H9 (cell line): ENCODE data around the gene ARID1B. TPM values are rescaled to one million over a fixed set of nuclear protein-coding genes. Genes with fewer than 3 reads are reported as not detected.

Source experiments
- DNase-seq: peaks from one replicate; pipeline ENCODE4 v3.0.0-alpha.2; 2017
- H2AFZ ChIP-seq: one replicate; pipeline ENCODE4 v1.6.1; 2013; ENCODE audit warnings: mild to moderate bottlenecking, low read length, control low read depth, moderate library complexity
- H2AK5ac ChIP-seq: 2 replicates; pipeline ENCODE4 v1.6.1; 2013; ENCODE audit warnings: low read length, control low read depth, mixed read lengths; ENCODE audit not compliant: insufficient read length
- H2BK120ac ChIP-seq: one replicate; pipeline ENCODE4 v1.6.1; 2013; ENCODE audit warnings: low read depth, mild to moderate bottlenecking, low read length, control low read depth, inconsistent platforms; ENCODE audit not compliant: poor library complexity, severe bottlenecking
- H2BK12ac ChIP-seq: 2 replicates; pipeline ENCODE4 v1.6.1; 2013; ENCODE audit warnings: low read length, control low read depth, mixed read lengths, low read depth; ENCODE audit not compliant: insufficient read length
- H2BK15ac ChIP-seq: 2 replicates; pipeline ENCODE4 v1.6.1; 2013; ENCODE audit warnings: low read depth, low read length, control low read depth
- H2BK20ac ChIP-seq: one replicate; pipeline ENCODE4 v1.6.1; 2013; ENCODE audit warnings: low read depth, mild to moderate bottlenecking, low read length, control low read depth, inconsistent platforms; ENCODE audit not compliant: poor library complexity, severe bottlenecking
- H2BK5ac ChIP-seq: 2 replicates; pipeline ENCODE4 v1.6.1; 2013; ENCODE audit warnings: low read length, control low read depth, mixed read lengths; ENCODE audit not compliant: insufficient read length
- H3K14ac ChIP-seq: 2 replicates; pipeline ENCODE4 v1.6.1; 2013; ENCODE audit warnings: low read length, control low read depth; ENCODE audit not compliant: insufficient read depth
- H3K18ac ChIP-seq: 2 replicates; pipeline ENCODE4 v1.6.1; 2013; ENCODE audit warnings: low read depth, mild to moderate bottlenecking, mixed read lengths, low read length, control low read depth; ENCODE audit not compliant: insufficient read length
- H3K23ac ChIP-seq: 2 replicates; pipeline ENCODE4 v1.6.1; 2013; ENCODE audit warnings: low read length, control low read depth, mixed read lengths, low read depth; ENCODE audit not compliant: insufficient read length
- H3K23me2 ChIP-seq: 2 replicates; pipeline ENCODE4 v1.6.1; 2013; ENCODE audit warnings: low read depth, mild to moderate bottlenecking, mixed read lengths, low read length, control low read depth; ENCODE audit not compliant: insufficient read length, poor library complexity, severe bottlenecking
- H3K27ac ChIP-seq: 2 replicates; pipeline ENCODE4 v1.5.1; 2013; ENCODE audit warnings: low read length, control low read depth, mixed read lengths, low read depth; ENCODE audit not compliant: insufficient read length
- H3K27me3 ChIP-seq: 2 replicates; pipeline ENCODE4 v1.6.1; 2013; ENCODE audit warnings: low read length, control low read depth, inconsistent platforms; ENCODE audit not compliant: insufficient read depth
- H3K4ac ChIP-seq: 2 replicates; pipeline ENCODE4 v1.6.1; 2013; ENCODE audit warnings: low read depth, mild to moderate bottlenecking, control low read depth, inconsistent platforms, low read length, moderate library complexity
- H3K4me1 ChIP-seq: 2 replicates; pipeline ENCODE4 v1.6.1; 2013; ENCODE audit warnings: low read length, control low read depth, inconsistent platforms; ENCODE audit not compliant: insufficient read depth
- H3K4me2 ChIP-seq: 2 replicates; pipeline ENCODE4 v1.6.1; 2013; ENCODE audit warnings: low read length, control low read depth, mixed read lengths; ENCODE audit not compliant: insufficient read length, insufficient read depth
- H3K56ac ChIP-seq: 2 replicates; pipeline ENCODE4 v1.6.1; 2013; ENCODE audit warnings: low read depth, mild to moderate bottlenecking, mixed read lengths, low read length, control low read depth; ENCODE audit not compliant: insufficient read length
- H3K79me1 ChIP-seq: 2 replicates; pipeline ENCODE4 v1.6.1; 2013; ENCODE audit warnings: low read depth, mild to moderate bottlenecking, moderate library complexity, low read length, control low read depth, inconsistent platforms; ENCODE audit not compliant: insufficient read depth, poor library complexity, severe bottlenecking
- H3K79me2 ChIP-seq: 2 replicates; pipeline ENCODE4 v1.6.1; 2013; ENCODE audit warnings: low read length, control low read depth, inconsistent platforms; ENCODE audit not compliant: insufficient read depth
- H3K9ac ChIP-seq: 2 replicates; pipeline ENCODE4 v1.6.1; 2013; ENCODE audit warnings: low read length, control low read depth, mixed read lengths; ENCODE audit not compliant: insufficient read length; ENCODE audit errors: extremely low read depth
- H3K9me3 ChIP-seq: one replicate; pipeline ENCODE4 v1.6.1; 2013; ENCODE audit warnings: low read depth, low read length, inconsistent platforms; ENCODE audit not compliant: control insufficient read depth
- H3T11ph ChIP-seq: one replicate; pipeline ENCODE4 v1.6.1; 2013; ENCODE audit warnings: mild to moderate bottlenecking, low read length, control low read depth, inconsistent platforms
- H4K20me1 ChIP-seq: one replicate; pipeline ENCODE4 v1.6.1; 2013; ENCODE audit not compliant: control insufficient read depth, insufficient read length, insufficient read depth
- H4K5ac ChIP-seq: 2 replicates; pipeline ENCODE4 v1.6.1; 2013; ENCODE audit warnings: low read depth, mild to moderate bottlenecking, mixed read lengths, low read length, control low read depth; ENCODE audit not compliant: insufficient read length
- H4K8ac ChIP-seq: replicated peaks from 2 replicates; pipeline ENCODE4 v1.6.1; 2013; ENCODE audit warnings: low read length, control low read depth, mixed read lengths, low read depth; ENCODE audit not compliant: insufficient read length
- H4K91ac ChIP-seq: 2 replicates; pipeline ENCODE4 v1.6.1; 2013; ENCODE audit warnings: low read depth, mild to moderate bottlenecking, moderate library complexity, mixed read lengths, low read length, control low read depth; ENCODE audit not compliant: insufficient read length
- H3K27ac Mint-ChIP-seq, 3 experiments: 2 replicates in 2 of 3; 3 replicates in 1 of 3; pipeline ENCODE4 v1.8.0; 2020 to 2021; ENCODE audit warnings: mixed read lengths in 3 of 3, mild to moderate bottlenecking in 1 of 3, moderate library complexity in 1 of 3
- H3K27me3 Mint-ChIP-seq: 2 replicates; pipeline ENCODE4 v1.8.0; 2021; ENCODE audit warnings: low read depth, mild to moderate bottlenecking, moderate library complexity, mixed read lengths
- H3K36me3 Mint-ChIP-seq, 3 experiments: 2 replicates in 2 of 3; 3 replicates in 1 of 3; pipeline ENCODE4 v1.8.0; 2020 to 2021; ENCODE audit warnings: low read depth in 3 of 3, mixed read lengths in 3 of 3; ENCODE audit not compliant: insufficient read depth in 1 of 3
- H3K4me1 Mint-ChIP-seq, 2 experiments: 2 replicates each; pipeline ENCODE4 v1.8.0; 2020; ENCODE audit warnings: mixed read lengths in 2 of 2
- H3K4me3 Mint-ChIP-seq, 2 experiments: 2 replicates in 1 of 2; 3 replicates in 1 of 2; pipeline ENCODE4 v1.8.0; 2020 to 2021; ENCODE audit warnings: mild to moderate bottlenecking in 2 of 2, mixed read lengths in 2 of 2, moderate library complexity in 1 of 2
- H3K9me3 Mint-ChIP-seq, 2 experiments: 2 replicates in 1 of 2; 3 replicates in 1 of 2; pipeline ENCODE4 v1.8.0; 2020; ENCODE audit warnings: mild to moderate bottlenecking in 2 of 2, mixed read lengths in 2 of 2, moderate library complexity in 1 of 2
- CTCF ChIP-seq: fragments of 200-600 bp; sonication (generic); conservative IDR thresholded peaks from 3 replicates; pipeline ENCODE4 v1.8.0; 2021; ENCODE audit warnings: antibody characterized with exemption, mild to moderate bottlenecking
- WGBS: extraction: QIAGEN DNeasy Blood & Tissue Kit; methylation state at CpG from one replicate; pipeline ENCODE4 v1.1.7; 2013; ENCODE audit warnings: missing lambda C conversion rate, low lambda C conversion rate, mixed read lengths; ENCODE audit not compliant: insufficient read length; ENCODE audit errors: extremely low coverage; 5-methylcytosine and 5-hydroxymethylcytosine counted together
- total RNA-seq: library from RNA; stranded (reverse); gene quantifications from 2 replicates; pipeline ENCODE4 v1.2.1, GENCODE V29; 2021

ARID1B gene
- total RNA-seq, 1 experiment from 2014 or later, result 88.2 TPM

GRCh38 chr6:157079771-157080170 is 302.6 kb downstream of the ARID1B start:
- no peak overlapping the region for H4K91ac ChIP-seq
- no peak overlapping the region for H3K4me3 Mint-ChIP-seq
- H3K9me3 Mint-ChIP-seq, result no peaks in the 10 kb centered on the region
- H3K4me1 Mint-ChIP-seq, result peaks cover 36 to 50% of the 10 kb centered on the region in 2 experiments
- H3K4me1 ChIP-seq, result peaks cover 5% of the 10 kb centered on the region; the same call in 1 of the 2 replicates
- TF ChIP-seq CTCF, result no peak
- H3K9me3 ChIP-seq, result no peaks in the 10 kb centered on the region
- H2AK5ac ChIP-seq, result no peak overlapping the region
- no peak overlapping the region for H3T11ph ChIP-seq
- no CpG with 5 or more reads among the region's 3 CpGs for WGBS
- H3K27me3 ChIP-seq, result no peaks in the 10 kb centered on the region
- no peak overlapping the region for H3K9ac ChIP-seq
- no peak for DNase-seq
- H2BK5ac ChIP-seq, result no peak overlapping the region
- no peak overlapping the region for H2AFZ ChIP-seq
- H3K18ac ChIP-seq, result no peak overlapping the region
- H3K79me1 ChIP-seq, result peaks cover 3% of the 10 kb centered on the region
- no peak overlapping the region for H3K23ac ChIP-seq
- H3K27ac ChIP-seq, result no peak overlapping the region
- no peak overlapping the region for H2BK120ac ChIP-seq
- H3K23me2 ChIP-seq, result no peaks in the 10 kb centered on the region
- H3K4me2 ChIP-seq, result no peak overlapping the region
- H4K5ac ChIP-seq, result no peak overlapping the region
- no peak overlapping the region for H2BK12ac ChIP-seq
- no peak overlapping the region for H3K4ac ChIP-seq
- H2BK15ac ChIP-seq, result no peak overlapping the region
- H3K27ac Mint-ChIP-seq, result no peak overlapping the region
- no peak overlapping the region for H3K56ac ChIP-seq
- no peak overlapping the region for H2BK20ac ChIP-seq
- peaks cover 0 to 8% (median 4%) of the 10 kb centered on the region in 3 experiments; a peak in 4 of 7 replicates for H3K36me3 Mint-ChIP-seq
- H3K79me2 ChIP-seq, result no peaks in the 10 kb centered on the region
- no peaks in the 10 kb centered on the region for H4K20me1 ChIP-seq
- H3K14ac ChIP-seq, result no peak overlapping the region
- H3K27me3 Mint-ChIP-seq, result no peaks in the 10 kb centered on the region
- no peak overlapping the region for H4K8ac ChIP-seq
